Bronchial smooth muscle cell (primary cell): ENCODE measurements around the gene NKIRAS1. TPM values are rescaled to one million over a fixed set of nuclear protein-coding genes. Genes with fewer than 3 reads are reported as not detected.

Experiments used
- total RNA-seq: library from RNA; depleted of rRNA; stranded (reverse); fragments of >200 nt; gene quantifications from 2 replicates; pipeline ENCODE4 v1.2.1, GENCODE V29; 2014

Gene NKIRAS1
- 10.4 and 12.9 TPM in 2 replicates for total RNA-seq

DNA sequence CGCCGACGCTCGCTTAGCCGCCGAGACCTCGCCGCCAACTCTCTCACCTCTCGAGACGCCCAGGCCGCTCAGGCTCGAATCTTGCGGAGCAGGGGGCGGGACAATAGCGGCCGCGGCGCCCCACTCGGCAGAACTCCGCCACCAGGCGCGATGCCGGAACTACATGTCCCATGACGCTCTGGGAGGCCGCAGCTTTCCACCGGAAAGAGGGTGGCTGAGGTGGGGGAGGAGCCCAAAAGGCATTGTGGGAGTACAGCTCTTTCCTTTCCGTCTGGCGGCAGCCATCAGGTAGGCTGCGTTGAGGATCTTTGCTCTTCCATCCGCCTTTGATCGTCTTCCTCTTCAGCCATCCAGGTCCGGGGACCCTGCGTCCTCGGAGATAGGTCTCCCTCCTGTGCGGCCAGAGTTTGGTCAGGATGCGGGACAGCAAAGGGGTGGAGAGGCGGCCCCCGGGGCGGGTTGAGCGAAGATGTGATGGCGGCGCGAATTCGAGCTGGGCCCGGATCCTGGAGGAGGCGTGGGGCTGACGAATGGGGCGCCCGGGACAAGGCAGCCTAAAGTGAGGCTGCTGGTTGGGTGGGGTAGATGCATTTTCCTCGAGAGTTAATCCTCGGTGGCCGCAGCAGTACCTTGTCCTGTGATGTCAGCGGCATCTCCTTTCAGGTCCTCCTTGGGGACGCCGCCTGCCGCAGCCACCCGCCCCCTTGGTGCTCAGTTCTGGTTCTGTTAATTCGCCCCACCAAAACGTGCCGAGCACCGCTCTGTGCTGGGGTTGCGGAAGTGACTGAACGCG lies at the start of gene NKIRAS1, which contains the start of gene RPL15:
Gene NKIRAS1, minus strand, starts transcription at position 105 of the 793 bp plus-strand sequence. CDS start 6,086 bp downstream, outside the sequence.
Gene RPL15, plus strand, starts transcription at position 247 of the 793 bp plus-strand sequence. CDS start 728 bp downstream, outside the sequence.

DNA sequence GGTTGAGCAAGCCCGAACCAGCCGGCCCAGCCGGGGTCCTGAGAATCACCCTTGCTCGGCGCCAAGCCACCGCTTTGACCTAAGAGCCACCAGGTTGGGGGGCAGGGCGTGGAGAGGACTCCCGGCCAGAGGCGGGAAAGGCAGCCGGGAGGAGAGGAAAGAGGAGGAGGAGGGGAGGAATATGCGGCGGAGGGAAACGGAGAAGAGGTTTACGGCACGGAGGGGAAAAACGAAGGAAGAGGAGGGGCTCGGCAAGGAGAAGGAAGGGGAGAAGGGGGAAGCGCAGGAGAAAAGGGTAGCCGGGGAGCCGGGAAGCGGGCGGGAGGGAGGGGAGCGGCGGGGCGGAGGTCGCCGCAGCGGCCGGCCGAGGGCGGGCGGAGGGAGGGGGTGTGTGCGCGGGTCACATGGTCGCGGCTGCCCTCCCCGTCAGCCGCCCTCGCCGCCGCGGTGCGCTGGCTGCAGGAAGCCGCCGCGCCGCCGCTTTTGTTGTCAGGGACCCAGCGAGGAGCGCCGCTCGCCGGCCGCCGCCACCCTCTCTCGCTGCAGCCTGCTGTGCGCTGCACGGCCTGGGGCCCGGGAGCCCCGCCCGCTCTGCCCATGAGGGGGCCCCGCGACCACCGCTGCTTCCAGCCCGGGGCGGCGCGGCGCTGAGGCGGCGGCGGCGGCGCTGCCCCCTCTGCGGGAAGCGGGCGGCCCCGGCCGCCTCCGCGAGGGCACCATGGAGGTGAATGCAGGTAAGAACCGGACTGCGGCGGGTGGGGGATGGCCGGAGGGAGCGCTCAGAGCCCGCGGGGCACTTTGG lies 28.3 kb upstream of the NKIRAS1 start, which contains the start of gene NR1D2:
Gene NR1D2, plus strand, starts transcription at position 426 of the 802 bp plus-strand sequence. Its CDS starts 293 bp downstream, at position 719.

Other genes with a start within 250 kb of the NKIRAS1 start
- gene UBE2E1, start 111.0 kb downstream of the NKIRAS1 start, total RNA-seq = 73.8 and 97.1 TPM in 2 replicates
- 2,108 and 2,429 TPM in 2 replicates for gene RPL15, start 142 bp upstream of the NKIRAS1 start, total RNA-seq
- gene NR1D2, start 28.3 kb upstream of the NKIRAS1 start, total RNA-seq = 30.6 and 63.2 TPM in 2 replicates